Measurements from ENCODE around the gene BMPER.

The BMPER gene

DNA sequence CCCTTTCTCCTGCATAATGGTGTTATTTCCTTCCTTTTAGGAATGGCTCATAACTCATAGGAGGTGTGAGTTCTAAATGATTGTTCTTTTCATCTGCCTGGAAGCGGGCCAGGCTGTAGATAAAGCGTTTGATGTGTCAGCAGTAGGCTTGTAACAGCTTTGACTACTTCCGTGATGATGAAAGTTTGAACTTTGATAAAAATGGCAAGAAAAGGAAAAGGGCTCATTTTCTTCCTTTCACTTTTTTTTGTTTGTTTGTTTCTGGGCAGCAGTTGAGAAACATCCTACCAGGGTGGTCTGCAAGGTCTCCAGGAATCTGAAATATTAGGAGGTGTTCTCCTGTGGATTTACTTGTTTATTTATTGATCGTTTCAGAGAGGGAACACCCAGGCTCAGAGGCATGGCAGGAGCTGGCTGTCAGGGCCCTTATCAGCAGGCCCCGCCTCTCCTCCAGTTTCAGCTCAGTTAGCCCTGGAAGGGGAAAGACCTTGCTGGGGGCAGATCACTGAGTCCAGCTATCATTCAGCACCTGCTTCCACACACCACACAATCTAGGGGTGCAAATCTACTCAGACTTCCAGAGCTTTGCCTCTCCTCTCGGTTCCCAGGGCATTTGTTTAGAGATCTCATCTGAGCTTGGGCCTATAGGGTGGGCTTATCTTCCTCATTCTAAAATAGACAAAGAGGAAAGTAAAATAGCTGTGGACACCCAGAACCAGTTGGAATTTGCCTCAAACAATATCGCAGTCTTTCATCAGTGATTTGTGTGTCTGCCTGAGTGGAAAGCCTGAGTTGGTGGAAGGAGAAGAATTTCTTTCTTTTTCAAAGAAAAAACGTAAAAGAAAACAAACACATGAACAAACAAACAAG lies 130.9 kb downstream of the BMPER start:
- no peak for DNase-seq

DNA sequence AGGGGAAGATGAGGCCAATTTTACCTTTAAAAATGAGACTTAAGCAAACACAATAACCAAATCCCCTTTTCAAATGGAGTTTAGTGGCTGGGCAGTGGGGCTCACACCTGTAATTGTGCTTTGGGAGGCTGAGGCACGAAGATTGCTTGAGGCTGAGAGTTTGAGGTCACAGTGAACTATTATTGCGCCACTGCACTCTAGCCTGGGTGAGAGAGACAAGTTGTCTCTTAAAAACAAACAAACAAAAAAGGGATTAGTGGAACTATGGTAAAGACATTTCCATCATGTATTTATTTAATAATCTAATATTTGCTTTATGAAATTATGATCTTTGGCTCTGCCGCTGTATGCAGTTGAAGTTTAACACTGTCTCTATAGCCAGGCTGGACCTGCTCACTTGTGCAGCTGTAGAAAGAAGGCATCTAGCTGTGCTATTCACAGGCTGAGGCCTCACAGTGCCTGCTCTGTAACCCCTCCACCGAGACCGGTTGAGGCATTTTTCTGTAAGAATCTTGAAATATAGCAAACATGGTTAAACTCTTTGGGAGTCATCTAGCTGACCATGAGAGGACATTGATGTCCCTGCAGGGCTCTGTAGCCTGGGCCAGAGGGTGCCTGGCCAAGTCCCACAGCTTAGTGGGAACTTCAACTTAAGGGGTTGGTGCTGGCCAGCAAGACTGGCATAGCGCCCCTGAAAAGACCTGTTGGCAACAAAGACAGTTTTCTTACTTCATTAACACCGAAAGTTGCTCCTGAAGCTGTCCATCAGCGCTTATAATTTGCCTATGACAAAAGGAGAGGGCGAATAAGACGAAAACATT lies 131.8 kb downstream of the BMPER start:
- DNase-seq: no peak

DNA sequence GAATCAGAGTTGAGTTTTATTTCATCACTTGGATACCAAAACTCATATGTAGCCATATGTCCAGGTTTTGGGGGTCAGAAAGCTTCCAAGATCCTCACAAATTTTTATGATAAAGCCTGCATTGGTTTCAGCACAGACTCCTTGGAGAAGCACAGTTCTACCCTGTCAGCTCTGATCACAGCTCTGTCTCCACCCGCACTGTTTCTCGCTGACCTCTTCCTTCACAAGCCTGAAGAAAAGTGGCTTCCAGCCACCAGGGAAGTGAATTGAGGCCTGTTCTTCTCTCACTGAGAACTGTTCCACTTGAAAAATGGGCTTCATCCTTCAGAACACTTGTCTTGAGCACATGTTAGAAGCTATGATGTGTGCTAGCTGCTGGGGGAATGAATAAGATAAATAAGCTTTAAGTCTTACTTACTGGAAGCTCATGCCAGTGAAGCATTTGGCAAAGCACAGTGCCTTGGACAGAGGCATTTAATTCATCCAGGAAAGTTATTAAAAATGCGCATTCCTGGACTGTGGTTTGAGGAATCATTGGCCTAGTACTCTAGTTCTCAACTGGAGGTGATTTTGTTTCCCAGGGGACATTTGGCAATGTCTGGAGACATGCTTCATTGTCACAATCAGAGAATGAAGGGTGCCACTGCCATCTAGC lies 133.6 kb downstream of the BMPER start:
- DNase-seq: no peak

DNA sequence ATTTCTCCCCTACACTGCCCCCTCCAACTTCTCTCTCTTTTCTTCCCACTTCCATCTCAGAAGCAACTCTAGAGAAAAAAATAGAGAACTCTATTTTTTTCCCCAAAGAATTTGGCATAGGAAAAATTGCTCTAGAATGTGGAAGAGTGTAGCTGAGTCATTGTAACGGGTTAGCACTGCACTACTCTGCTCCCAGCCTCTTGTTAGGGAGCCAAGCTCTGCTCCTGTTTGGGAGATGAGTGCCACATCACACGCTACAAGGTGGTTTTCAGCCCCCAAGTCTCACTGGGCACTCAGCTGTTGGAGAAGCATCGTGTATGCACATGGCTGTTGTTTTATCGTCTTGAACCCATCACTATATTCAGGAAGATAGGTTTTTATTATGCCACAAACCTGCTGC lies 136.4 kb downstream of the BMPER start:
- no peak for DNase-seq

DNA sequence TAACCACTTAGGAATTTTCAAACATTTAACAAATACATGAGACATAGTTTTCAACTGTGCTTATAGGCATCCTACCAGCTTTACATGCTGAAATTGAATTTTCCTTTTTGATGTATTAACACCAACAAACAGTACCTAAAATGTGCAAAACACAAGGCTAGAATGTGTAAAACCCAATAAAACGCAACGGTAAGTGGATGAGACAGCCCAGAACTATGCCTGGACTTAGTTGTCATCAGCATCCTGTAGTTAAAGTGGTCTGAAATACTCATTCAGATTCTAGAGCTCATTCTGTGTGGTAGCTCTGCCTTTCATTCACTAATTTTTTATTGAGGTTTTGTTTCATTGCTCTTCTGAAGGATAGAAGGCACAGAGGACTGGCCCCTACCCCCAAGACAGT lies 137.1 kb downstream of the BMPER start:
- no peak for DNase-seq

DNA sequence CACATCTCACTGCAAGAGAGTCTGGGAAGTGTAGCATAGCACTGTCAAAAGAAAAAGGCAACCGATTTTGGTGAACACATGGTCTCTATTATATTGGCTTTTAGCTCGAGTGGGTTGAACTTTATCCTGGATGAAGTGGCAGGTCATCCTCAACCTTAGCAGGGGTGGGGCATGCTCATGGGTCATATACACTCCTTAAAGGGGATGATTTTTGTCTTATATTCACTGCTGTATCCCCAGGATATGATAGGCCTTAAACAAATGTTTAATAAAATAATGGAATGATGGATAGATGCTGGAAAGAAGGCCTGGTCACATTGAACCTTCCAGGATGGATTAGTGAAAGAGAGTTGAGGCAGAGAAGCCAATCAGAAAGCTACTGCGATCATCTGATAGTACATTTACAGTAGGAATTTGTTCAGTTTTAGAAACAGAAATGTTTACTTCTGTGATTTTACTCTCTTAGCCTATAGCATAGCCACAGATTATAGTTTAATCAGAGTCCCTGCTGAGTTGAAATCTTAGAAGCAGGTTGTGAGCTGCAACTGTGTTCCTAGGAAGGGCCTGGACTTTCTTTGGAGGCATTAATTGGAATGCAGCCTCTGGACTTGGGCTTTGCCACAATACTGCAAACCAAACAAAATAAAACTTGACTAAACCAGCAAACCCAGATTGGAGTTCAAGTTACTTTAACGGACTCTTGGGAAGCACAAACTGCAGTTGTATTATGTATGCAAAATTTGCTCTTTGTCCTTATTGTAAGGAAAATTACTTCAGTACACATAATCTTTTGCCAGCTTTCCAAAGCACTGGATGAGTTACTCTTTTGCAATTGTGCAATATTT lies 138.3 kb downstream of the BMPER start:
- DNase-seq: no peak

DNA sequence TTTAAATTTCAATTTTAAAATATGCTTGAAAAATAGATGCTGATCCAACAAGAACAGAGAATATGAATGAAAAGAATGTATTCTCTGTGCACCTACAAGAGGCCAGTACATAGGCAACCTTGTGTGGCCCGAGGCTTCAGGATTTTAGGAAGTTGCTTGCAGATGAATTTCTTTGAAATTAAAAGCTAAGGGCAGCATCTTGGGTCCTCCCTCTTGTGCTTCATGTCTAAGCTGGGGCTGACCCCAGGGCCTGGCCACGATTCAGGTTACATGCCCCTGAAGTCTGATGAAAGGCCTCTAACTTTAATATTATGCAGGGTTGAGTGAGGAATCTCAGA lies 138.9 kb downstream of the BMPER start:
- no peak for DNase-seq

DNA sequence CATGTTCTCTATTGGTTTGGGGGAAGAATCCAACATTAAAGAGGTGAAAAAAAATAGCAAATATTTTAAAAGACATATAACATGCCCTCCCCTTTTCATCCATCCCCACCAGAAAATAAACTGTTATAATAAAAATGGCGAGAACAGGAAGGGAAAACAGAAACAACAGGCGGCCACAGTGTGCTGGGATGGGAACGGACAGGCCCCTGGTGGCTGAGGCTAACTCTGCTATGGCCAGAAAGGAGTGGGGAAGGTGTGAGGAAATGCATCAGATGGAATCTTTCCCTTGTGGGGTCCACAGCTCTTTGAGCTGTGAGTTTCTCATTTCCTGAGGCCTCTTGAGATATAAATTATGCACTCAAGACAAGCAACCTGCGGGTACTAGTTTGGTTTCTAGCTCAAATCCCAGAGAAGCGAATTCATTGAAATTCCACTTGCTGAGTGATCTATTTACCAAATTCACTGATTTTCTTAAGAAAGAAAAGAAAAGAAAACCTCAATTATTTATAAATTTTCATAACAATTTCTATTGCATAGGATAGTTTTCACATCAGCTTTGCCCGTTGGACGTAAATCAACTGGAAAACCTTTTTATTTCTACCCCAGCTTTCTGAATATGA lies 139.5 kb downstream of the BMPER start:
- no peak for DNase-seq

DNA sequence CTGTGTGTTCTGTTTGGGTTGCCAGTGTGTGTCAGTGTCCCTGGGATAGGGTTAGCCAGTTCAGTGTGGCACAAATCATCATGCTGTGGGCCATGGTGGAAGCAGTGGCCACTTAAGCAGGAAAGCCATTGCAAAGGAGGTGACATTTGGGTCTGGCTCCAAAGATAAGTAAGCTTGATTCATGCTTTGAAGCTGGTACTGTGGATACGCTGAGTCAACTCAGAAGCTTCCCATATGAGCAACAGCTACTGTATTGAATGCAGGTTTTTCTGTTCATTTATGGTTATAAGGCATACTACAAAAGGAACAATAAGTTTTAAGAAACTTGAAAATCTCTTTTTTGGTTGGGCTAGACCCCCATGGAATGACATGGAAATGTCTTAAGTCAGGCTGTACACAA lies 143.1 kb downstream of the BMPER start:
- DNase-seq: no peak

DNA sequence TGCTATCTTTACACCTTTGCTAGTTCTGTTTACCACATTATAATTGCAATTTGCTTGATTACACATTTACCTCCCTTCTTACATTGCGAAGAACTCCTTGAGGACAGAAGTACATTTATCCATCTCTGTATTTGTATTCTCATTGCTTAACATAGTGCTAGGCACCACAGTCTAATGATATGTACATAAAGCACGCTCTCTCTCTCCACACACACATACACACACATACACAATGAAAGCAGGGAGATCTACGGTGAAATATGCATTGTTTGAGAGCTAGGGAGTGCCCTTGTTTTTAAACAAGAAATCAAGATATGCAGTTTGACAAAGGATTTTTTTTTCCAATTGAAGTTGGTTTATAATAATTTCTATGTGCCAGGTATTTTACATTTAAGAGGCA lies 148.7 kb downstream of the BMPER start:
- no peak for DNase-seq

DNA sequence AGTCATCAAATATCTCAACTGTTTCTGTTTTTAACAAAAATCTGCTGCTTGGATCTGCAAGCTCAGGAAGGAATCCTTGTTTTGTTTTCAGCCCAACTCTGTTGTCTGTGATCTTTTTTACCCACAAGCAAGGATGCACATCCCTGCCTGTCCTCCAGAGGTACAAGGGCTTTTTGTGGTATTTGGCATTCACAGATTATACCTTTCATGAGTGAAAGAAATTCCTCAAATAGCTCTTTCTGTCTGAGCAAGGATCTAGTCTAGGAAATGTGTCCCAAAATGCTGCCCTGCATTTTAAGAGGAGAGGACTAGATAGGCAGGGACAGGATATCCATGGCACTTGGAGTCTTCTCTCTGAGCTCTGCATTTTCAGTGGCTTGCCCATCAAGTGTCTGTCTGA lies 151.8 kb downstream of the BMPER start:
- DNase-seq: no peak

DNA sequence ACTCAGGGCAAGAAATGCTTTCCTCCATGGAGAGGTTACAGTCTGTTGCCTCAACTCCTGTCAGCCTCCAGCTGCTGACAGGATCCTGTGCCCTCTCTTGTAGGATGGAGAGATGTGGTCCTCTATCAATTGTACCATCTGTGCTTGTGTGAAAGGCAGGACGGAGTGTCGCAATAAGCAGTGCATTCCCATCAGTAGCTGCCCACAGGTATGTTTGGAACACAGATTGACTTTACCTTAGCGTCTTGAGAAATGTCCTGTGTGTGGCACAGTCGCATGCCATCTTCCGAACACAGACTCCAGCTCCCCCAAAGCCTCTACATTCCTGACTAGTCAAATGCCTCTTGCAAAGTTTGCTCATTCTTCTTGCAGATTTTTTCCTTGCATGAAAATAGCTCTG lies 152.6 kb downstream of the BMPER start:
- DNase-seq: no peak

DNA sequence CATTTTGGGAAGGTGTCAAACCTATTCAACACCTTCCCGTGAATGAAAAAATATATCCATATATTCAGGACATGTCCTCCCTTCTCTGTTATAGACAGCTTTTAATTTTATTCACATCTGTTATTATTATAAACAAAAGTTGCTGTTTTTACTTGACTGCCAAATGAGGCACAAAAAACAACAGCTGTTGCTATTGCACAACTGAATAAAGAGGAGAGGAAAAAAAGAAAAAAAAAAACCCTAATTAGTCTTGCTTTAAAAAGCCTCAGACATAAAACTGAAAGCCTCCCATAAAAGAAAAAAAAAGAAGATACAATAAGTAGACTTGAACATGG lies 153.4 kb downstream of the BMPER start:
- no peak for DNase-seq

DNA sequence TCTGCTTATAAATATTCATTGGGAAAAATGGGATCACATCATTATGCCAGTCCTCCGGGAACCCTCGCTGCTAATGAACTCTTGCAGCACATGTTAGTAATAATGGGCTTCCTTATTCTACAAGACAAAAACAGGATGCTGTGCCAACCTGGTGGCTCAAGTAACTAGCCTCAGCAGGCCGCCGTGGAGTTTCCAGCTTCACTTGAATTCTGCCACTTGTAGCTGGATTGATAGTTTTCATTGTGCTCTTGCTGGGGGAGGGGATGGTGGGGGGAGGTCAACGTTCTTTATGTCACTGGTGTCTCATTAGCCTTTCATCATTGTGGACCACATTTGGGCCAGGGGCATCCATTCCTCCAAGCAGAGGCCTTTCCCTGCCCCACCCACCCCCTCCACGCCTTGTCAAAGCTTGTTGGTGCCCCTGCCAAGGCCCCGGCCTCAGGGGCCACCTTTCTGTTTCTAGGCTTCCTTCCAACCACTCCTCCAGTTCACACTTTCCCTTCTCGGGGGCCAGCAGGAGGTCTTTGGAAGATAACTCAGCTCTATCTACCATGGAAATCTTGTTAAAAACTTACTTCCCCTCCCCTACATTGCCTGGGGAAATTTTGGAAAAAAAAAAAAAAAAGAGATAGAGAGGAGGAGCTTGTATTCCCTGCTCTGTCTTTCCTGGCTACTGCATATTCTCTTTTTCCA lies 153.9 kb downstream of the BMPER start:
- no peak for DNase-seq

DNA sequence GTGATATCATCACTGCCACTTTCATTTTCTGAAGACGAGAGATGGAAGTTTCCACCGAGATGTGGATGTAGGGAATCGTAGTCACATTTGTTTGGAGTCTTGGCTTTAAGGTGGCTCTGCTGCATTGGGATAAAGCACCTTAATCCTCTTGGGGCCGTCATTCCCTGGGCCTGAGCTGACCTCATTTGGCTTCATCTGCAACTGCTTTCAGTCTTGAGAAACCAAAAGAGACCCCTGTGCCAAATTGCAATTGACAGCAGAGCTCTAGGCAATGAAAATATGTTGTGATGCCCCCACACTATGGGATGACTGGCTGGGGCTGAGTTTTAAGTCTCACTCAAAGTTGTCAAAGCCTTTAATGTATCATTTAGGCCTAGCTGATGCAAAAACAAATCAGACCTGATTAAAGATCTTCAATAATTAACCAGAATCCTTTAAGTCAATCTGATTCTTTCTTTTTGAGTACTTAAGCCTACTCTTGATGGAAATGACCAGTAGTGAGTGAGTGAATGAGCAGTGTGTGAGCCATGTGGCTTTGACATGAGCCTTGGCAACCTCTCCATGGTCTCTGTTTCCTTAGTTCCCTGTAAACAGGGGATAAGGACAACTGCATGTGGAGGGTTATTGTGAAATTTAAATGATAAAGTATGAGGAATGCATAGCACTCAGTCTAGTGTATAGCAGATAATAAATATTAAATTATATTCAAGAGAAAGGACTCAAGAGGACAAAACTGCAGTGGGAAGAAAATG lies 155.0 kb downstream of the BMPER start:
- DNase-seq: no peak

DNA sequence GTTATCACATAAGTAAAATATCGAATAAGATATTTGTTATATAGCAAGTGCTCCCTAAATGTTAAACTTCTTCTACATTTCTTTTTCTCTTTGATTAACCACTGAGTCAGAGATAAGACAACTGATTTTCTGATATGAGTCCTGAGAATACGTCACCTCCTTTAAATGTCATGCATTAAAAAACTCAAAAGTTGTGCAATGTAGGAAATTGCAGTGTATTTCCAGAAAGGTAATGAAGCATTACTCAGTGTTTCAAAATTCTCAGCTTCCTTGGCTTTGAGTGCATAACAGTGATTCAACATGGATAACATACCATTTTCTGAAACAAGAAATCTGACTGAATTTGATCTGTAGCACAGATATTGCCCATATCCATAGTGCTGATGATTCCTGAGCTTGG lies 155.8 kb downstream of the BMPER start:
- DNase-seq: no peak

DNA sequence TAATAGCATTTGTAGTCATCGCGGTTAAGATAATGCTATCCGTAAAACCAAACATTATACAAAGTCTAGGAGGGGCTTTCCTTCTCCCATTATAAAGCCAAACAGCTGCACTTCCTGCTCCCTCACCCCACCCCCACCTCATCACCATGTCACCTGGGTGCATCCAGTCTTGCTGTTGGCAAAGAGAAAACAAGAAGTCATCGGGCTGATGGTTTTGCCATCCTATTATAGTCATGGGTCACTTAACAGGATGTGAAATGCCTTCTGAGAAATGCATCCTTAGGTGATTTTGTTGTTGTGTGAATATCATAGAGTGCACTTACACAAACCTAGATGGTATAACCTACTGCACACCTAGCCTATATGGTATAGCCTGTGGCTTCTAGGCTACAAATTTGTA lies 157.0 kb downstream of the BMPER start:
- no peak for DNase-seq

DNA sequence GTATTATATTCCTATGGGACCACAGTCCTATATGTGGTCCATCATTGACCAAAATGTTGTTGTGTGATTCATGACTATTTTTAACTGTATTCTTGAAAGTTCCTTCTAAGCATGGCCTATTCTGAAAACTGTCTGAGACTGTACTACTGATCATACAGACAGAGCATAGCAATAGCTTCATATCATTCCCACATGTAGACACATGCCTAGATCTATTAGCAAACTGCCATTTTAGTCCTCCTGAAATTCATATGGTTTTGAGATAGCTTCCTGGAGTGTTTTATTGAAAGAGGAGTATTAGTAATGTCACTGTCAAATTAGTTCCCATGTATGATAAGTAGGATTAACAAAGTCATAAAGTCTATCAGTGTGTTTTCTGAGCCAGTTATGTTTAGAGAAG lies 157.5 kb downstream of the BMPER start:
- no peak for DNase-seq

DNA sequence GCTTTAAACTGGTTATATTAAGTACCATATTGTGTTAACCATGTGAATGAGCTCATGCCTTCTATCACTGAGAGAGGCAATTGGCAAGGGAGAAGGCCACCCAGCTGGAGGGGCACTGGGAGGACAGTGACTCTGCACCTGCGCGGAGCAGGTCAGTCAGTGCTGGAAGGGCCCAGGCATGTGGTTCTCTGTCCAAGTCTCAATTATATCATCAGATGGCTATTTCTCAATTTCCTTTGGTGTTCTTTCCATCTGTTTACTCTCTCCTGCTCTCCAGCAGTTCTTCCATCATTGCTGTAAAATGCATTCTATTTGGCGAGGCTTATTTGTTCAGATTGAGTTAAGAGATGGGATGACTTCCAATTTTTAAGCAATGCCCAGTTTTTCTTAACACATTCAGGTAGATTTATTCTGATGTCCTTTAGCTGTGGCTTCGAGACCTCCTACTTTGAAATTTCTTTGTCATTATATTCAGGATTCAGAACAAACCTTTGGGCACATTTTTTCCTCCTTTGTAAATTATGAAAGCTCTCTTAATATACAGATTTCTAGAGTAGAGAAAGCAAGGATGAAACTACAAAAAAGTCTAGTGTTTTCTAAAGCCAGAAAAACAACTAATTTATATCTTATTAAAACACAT lies 159.3 kb downstream of the BMPER start:
- no peak for DNase-seq

DNA sequence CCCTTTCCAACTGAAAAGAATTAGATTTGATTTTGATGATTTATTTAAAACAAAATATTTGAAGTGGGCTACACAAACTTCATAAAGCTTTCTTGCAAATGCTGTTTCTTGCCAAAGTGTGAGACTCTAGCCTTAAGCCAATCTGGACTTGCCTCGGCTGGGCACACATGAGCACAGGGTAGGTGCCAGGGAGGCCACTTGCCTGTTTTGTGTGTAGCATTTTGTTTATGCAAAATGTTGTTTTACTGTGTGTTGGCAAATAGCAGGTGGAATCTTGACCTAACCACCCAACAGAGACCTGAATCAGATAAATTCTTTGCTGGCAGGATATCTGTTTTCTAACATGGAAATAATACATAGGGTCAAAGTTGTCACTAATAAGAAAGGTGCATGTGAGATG lies 161.1 kb downstream of the BMPER start:
- DNase-seq: no peak
